Fibroblast of the aortic adventitia (primary cell): ENCODE results near the gene PI4KA. TPM values are rescaled to one million over a fixed set of nuclear protein-coding genes. Genes with fewer than 3 reads are reported as not detected.

Source experiments
- DNase-seq: peaks from one replicate; pipeline ENCODE4 v3.0.0-alpha.2; 2010; ENCODE audit warnings: low read depth
- H3K4me3 ChIP-seq: 2 replicates; pipeline ENCODE4 v1.5.1; 2011; ENCODE audit warnings: low read depth, mild to moderate bottlenecking, control low read depth, low read length, moderate library complexity
- CTCF ChIP-seq: IDR thresholded peaks from 2 replicates; pipeline ENCODE4 v1.5.1; 2011; ENCODE audit warnings: mild to moderate bottlenecking, low read length, control low read depth, inconsistent platforms; ENCODE audit not compliant: insufficient read depth
- total RNA-seq: library from RNA; depleted of rRNA; stranded (reverse); fragments of >200 nt; gene quantifications from 2 replicates; pipeline ENCODE4 v1.2.3, GENCODE V29; 2012; ENCODE audit warnings: low replicate concordance

The PI4KA gene
- total RNA-seq, 1 donor = 49.9 TPM

GRCh38 chr22:20802452-20802851, 56.2 kb downstream of the PI4KA start:
- no peak overlapping the region for H3K4me3 ChIP-seq
- no peak for TF ChIP-seq CTCF
- no peak for DNase-seq

- TF ChIP-seq CTCF = no peak
- H3K4me3 ChIP-seq = no peak overlapping the region
- DNase-seq = no peak
Observed at GRCh38 chr22:20799449-20799848, 59.2 kb downstream of the PI4KA start.

GRCh38 chr22:20798974-20799373, 59.6 kb downstream of the PI4KA start:
- no peak for TF ChIP-seq CTCF
- DNase-seq = no peak

GRCh38 chr22:20798218-20798617, 60.4 kb downstream of the PI4KA start:
- no peak for DNase-seq
- TF ChIP-seq CTCF = no peak
- H3K4me3 ChIP-seq = no peak overlapping the region

More at GRCh38 chr22:20798974-20799373, 59.6 kb downstream of the PI4KA start:
- H3K4me3 ChIP-seq = no peak overlapping the region

- H3K4me3 ChIP-seq = no peak overlapping the region
- no peak for TF ChIP-seq CTCF
- no peak for DNase-seq
Observed at GRCh38 chr22:20796731-20797130, 61.9 kb downstream of the PI4KA start.

GRCh38 chr22:20794650-20795413, 63.8 kb downstream of the PI4KA start:
- DNase-seq = no peak
- TF ChIP-seq CTCF = no peak
- H3K4me3 ChIP-seq = no peak overlapping the region
